Lung (tissue), 12 donors: ENCODE data around the gene TRPV5. TPM values are rescaled to one million over a fixed set of nuclear protein-coding genes. Genes with fewer than 3 reads are reported as not detected.

Experiments used
- ATAC-seq: fragments of 200-7000 bp; cut with Tn5 transposase; one replicate; pipeline ENCODE4 v1.9.1; 2020; ENCODE audit warnings: moderate number of reproducible peaks; ENCODE audit not compliant: insufficient read depth, low FRiP score
- DNase-seq, 3 donors: peaks; one replicate each; pipeline ENCODE4 v3.0.0-alpha.2; 2013 to 2017
- H3K27ac ChIP-seq, 2 donors: one replicate each; pipeline ENCODE4 v1.5.1; 2013; ENCODE audit warnings: mild to moderate bottlenecking in 2 of 2, moderate library complexity in 2 of 2, control low read depth in 1 of 2, inconsistent platforms in 1 of 2, low read depth in 1 of 2, low read length in 1 of 2
- H3K27me3 ChIP-seq, 3 donors: one replicate each; pipeline ENCODE4 v1.5.1; 2013; ENCODE audit warnings: low read length in 2 of 3; ENCODE audit not compliant: control insufficient read depth in 3 of 3, insufficient read depth in 3 of 3
- H3K36me3 ChIP-seq, 4 donors: one replicate each; pipeline ENCODE4 v1.5.1; 2013; ENCODE audit warnings: low read length in 4 of 4, mild to moderate bottlenecking in 1 of 4, moderate library complexity in 1 of 4; ENCODE audit not compliant: control insufficient read depth in 4 of 4, insufficient read depth in 4 of 4
- H3K4me1 ChIP-seq, 5 donors: one replicate each; pipeline ENCODE4 v1.5.1; 2013; ENCODE audit warnings: low read length in 5 of 5, mild to moderate bottlenecking in 2 of 5, moderate library complexity in 1 of 5; ENCODE audit not compliant: control insufficient read depth in 5 of 5, insufficient read depth in 5 of 5
- H3K4me3 ChIP-seq: one replicate; pipeline ENCODE4 v1.5.1; 2013; ENCODE audit warnings: mild to moderate bottlenecking, control low read depth, moderate library complexity
- H3K9ac ChIP-seq, 2 donors: one replicate each; pipeline ENCODE4 v1.5.1; 2013; ENCODE audit warnings: low read length in 2 of 2, control low read depth in 1 of 2; ENCODE audit not compliant: insufficient read depth in 1 of 2
- H3K9me3 ChIP-seq, 4 donors: one replicate each; pipeline ENCODE4 v1.5.1; 2013; ENCODE audit warnings: low read length in 3 of 4, mild to moderate bottlenecking in 1 of 4, moderate library complexity in 1 of 4; ENCODE audit not compliant: control insufficient read depth in 4 of 4, insufficient read depth in 3 of 4
- CTCF ChIP-seq: IDR thresholded peaks from 2 replicates; pipeline ENCODE4 v1.5.1; 2012; ENCODE audit warnings: mild to moderate bottlenecking; ENCODE audit errors: control extremely low read depth, extremely low read depth
- whole genome bisulfite sequencing, 2 donors: extraction: QIAGEN DNeasy Blood & Tissue Kit; methylation state at CpG; one replicate each; pipeline ENCODE4 v1.1.7; 2013; 5-methylcytosine and 5-hydroxymethylcytosine counted together
- polyA plus RNA-seq, 2 donors: library from polyadenylated mRNA; stranded (reverse); fragments of 200-250 nt; gene quantifications; one replicate each; pipeline ENCODE4 v1.2.1, GENCODE V29; 2013
- total RNA-seq, 2 donors: library from RNA; depleted of rRNA in 1 of 2; stranded (reverse); fragments of >200 nt in 1 of 2; gene quantifications; one replicate each; pipeline ENCODE4 v1.2.1, GENCODE V29; 2014 to 2021
- donor health status: control.
- donor health status: control.
- donor health status: Bipolar disorder and iron deficiency.
- donor health status: healthy.
- donor health status: DM: yes; HTN: yes; CAD: no.

TRPV5 gene
- total and polyA plus RNA-seq, 4 donors = 0.05 TPM; not detected in 3

GRCh38 chr7:142868986-142869415 is 64.5 kb downstream of the TRPV5 start:
- WGBS, 2 donors = 94 to 97% methylated on average over 11 of the region's 11 CpGs
- Histone ChIP-seq H3K4me1 (peaks cover 0 to 9% (median 0%) of the 10 kb centered on the region in 5 donors), H3K9ac (no peak overlapping the region), H3K27me3 (peaks cover 0 to 3% (median 0%) of the 10 kb centered on the region in 3 donors), H3K9me3 (no peaks in the 10 kb centered on the region), H3K4me3 (no peak overlapping the region), H3K36me3 (peaks cover 0 to 3% (median under 1%) of the 10 kb centered on the region in 4 donors), H3K27ac (no peak overlapping the region)
- ATAC-seq = no peak
- DNase-seq = peak in 1 of 3 donors; percentile 8
- no peak for TF ChIP-seq CTCF

DNA sequence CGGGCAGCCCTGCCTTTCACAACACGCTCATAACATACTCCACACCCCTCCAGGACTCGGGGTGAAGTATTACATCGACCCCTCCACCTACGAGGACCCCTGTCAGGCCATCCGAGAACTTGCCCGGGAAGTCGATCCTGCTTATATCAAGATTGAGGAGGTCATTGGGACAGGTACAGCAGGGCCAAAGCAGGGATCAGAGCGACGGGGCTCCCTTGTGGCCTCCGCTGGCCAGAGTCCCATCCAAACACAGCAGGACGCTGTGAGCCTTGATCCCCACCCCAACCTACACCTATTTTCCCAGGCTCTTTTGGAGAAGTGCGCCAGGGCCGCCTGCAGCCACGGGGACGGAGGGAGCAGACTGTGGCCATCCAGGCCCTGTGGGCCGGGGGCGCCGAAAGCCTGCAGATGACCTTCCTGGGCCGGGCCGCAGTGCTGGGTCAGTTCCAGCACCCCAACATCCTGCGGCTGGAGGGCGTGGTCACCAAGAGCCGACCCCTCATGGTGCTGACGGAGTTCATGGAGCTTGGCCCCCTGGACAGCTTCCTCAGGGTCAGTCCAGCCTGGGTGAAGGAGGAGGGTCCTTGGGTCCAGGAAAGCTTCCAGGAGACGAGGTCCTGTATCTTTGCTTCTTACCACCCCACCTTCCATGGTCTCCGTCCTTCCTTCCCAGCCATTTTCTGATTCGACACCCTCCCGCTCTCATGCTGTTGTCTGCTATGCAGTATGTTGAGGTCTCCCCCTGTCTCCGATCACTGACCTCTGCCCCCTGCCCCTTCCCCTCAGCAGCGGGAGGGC is 65.2 kb downstream of the TRPV5 start:
- Histone ChIP-seq H3K27ac (no peak overlapping the region), H3K36me3 (peaks cover 0 to 6% (median under 1%) of the 10 kb centered on the region in 4 donors), H3K27me3 (peaks cover 0 to 3% (median 0%) of the 10 kb centered on the region in 3 donors), H3K4me3 (no peak overlapping the region), H3K9ac (no peak overlapping the region), H3K4me1 (peaks cover 0 to 9% (median 0%) of the 10 kb centered on the region in 5 donors), H3K9me3 (no peaks in the 10 kb centered on the region)
- WGBS, 2 donors = 84 to 89% methylated on average over 31 of the region's 31 CpGs
- ATAC-seq = no peak
- peak in 1 of 3 donors; percentile 6 for DNase-seq
- TF ChIP-seq CTCF = no peak

- Histone ChIP-seq H3K9me3 (no peaks in the 10 kb centered on the region), H3K36me3 (peaks cover 0 to 7% (median 3%) of the 10 kb centered on the region in 4 donors), H3K9ac (no peak overlapping the region), H3K4me3 (no peak overlapping the region), H3K27ac (no peak overlapping the region), H3K4me1 (peaks cover 0 to 9% (median 0%) of the 10 kb centered on the region in 5 donors), H3K27me3 (peaks cover 0 to 3% (median 0%) of the 10 kb centered on the region in 3 donors)
- WGBS, 2 donors = 71 to 74% methylated on average over 18 of the region's 18 CpGs
- TF ChIP-seq CTCF = no peak
- no peak for DNase-seq
- no peak for ATAC-seq
Measured at GRCh38 chr7:142867398-142868187, 66.0 kb downstream of the TRPV5 start.
